Jurkat, Clone E6-1 (cell line): Measurements from ENCODE around the gene MCL1.

ENCODE experiments used
- DNase-seq: peaks from one replicate; pipeline ENCODE4 v3.0.0-alpha.2; 2011; ENCODE audit warnings: low read depth, low spot score
- H3K4me3 ChIP-seq: 2 replicates; pipeline ENCODE4 v1.5.1; 2011; ENCODE audit warnings: mild to moderate bottlenecking, low read length, control low read depth, moderate library complexity

The MCL1 gene

GRCh38 chr1:150549496-150550221, 29.8 kb downstream of the MCL1 start:
- DNase-seq, result no peak
- no peak overlapping the region for H3K4me3 ChIP-seq

- H3K4me3 ChIP-seq, result peak within 1 kb of the TSS; percentile 38
- DNase-seq, result no peak
These were observed 30.5 kb downstream of the MCL1 start, which contains the start of gene ADAMTSL4 for GRCh38 chr1:150548632-150549495. ADAMTSL4 (plus strand) TSS chr1:150549408; CDS start chr1:150552289, 2,881 bp downstream.

GRCh38 chr1:150548324-150548631, 31.1 kb downstream of the MCL1 start:
- no peak for DNase-seq
- H3K4me3 ChIP-seq, result peak overlapping the region; percentile 38

- no peak for DNase-seq
- H3K4me3 ChIP-seq, result no peak overlapping the region
These were observed 33.0 kb downstream of the MCL1 start for GRCh38 chr1:150546294-150546937.

GRCh38 chr1:150545486-150546032, 33.9 kb downstream of the MCL1 start:
- H3K4me3 ChIP-seq, result no peak overlapping the region
- no peak for DNase-seq

- H3K4me3 ChIP-seq, result no peak overlapping the region
These were observed 35.2 kb downstream of the MCL1 start for GRCh38 chr1:150544204-150544603.

GRCh38 chr1:150543500-150544143, 35.8 kb downstream of the MCL1 start:
- no peak overlapping the region for H3K4me3 ChIP-seq
- DNase-seq, result no peak

More at GRCh38 chr1:150544204-150544603, 35.2 kb downstream of the MCL1 start:
- no peak for DNase-seq

GRCh38 chr1:150537732-150538684, 41.4 kb downstream of the MCL1 start:
- DNase-seq, result no peak

GRCh38 chr1:150536836-150537731, 42.3 kb downstream of the MCL1 start:
- no peak overlapping the region for H3K4me3 ChIP-seq
- DNase-seq, result no peak

More at GRCh38 chr1:150537732-150538684, 41.4 kb downstream of the MCL1 start:
- H3K4me3 ChIP-seq, result no peak overlapping the region

GRCh38 chr1:150535511-150536287, 43.7 kb downstream of the MCL1 start:
- DNase-seq, result no peak
- H3K4me3 ChIP-seq, result no peak overlapping the region

GRCh38 chr1:150534002-150534401, 45.4 kb downstream of the MCL1 start:
- no peak for DNase-seq

GRCh38 chr1:150532860-150533259, 46.5 kb downstream of the MCL1 start:
- H3K4me3 ChIP-seq, result no peak overlapping the region
- DNase-seq, result no peak

More at GRCh38 chr1:150534002-150534401, 45.4 kb downstream of the MCL1 start:
- no peak overlapping the region for H3K4me3 ChIP-seq

GRCh38 chr1:150530491-150531159, 48.8 kb downstream of the MCL1 start:
- no peak for DNase-seq
- H3K4me3 ChIP-seq, result no peak overlapping the region

- no peak overlapping the region for H3K4me3 ChIP-seq
- no peak for DNase-seq
These were observed 50.4 kb downstream of the MCL1 start for GRCh38 chr1:150529017-150529416.

GRCh38 chr1:150528196-150528595, 51.2 kb downstream of the MCL1 start:
- H3K4me3 ChIP-seq, result no peak overlapping the region
- no peak for DNase-seq

- no peak overlapping the region for H3K4me3 ChIP-seq
- DNase-seq, result no peak
These were observed 54.1 kb downstream of the MCL1 start for GRCh38 chr1:150525348-150525747.
